ENCODE results near the gene CHD9NB.
"Not testable (repeated sequence)": the region's sequence is repeated elsewhere in the genome, so short reads cannot be mapped to it uniquely, and the experiment has no call there.

CHD9NB gene

DNA sequence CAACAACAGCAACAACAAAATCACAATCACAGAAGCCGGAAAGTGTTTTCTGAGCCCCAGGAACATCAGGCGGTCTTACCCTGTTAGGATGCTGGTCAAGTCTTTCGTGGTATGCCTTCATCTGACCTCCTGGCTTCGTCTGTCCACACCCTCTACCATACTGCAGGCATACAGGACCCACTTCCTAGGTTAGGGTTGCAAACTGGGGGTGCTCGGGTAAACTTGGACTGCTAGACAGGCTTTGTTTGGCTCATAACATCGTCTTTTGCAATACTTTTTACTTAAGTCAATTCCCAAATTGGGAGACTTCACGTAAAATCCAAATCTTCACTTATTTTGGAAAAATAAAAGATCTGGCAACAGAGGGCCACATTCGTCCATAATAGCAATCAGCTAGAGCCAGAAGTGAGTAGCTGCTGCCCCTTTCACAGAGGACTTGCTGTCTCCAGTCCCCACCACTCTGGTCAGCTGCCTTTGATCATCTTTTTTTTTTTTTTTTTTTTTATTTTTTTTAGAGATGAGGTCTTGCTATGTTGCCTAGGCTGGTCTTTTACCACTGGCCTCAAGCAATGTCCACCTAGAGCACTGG is 32.1 kb upstream of the CHD9NB start:
- H3K27ac ChIP-seq = peak overlapping the region; percentile 94
- no peak for DNase-seq (ENCODE audit: low read depth, low spot score)

DNA sequence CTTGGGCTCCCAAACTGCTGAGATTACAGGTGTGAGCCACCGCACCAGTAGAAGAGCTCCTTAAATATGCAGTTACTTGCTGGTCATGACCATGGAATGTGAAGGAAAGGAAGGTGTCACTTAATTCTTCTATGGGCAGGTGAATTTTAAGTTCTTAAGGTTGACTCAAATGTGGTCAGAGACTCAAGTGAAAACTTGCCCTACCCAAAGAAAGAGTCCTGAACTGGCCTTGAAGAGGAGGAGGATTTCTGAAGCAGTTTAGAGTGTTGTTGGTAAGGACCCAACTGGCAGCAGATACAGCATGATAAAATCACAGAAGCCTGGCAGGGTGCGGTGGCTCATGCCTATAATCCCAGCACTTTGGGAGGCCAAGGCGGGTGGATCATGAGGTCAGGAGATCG is 31.4 kb upstream of the CHD9NB start:
- peak overlapping the region; percentile 94 for H3K27ac ChIP-seq
- DNase-seq (ENCODE audit: low read depth, low spot score) = peak; percentile 92

DNA sequence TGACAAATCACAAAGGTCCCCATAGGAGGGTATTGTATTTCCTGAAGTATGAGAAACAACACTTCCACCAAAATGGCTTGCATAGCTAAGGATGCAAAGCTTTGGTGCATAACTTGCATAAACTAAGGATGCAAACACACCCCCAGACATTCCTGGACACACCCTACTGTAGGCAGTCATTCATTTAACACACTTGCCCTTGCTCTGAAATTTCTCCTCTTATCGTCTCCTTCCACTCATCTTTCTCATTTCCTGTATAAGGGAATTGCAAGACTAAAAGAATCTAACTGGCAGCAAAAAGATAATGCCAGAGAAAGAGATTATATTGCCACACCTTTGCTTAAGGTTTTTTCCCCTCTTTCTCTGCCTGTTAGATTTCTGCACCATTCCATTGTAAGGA is 30.4 kb upstream of the CHD9NB start:
- DNase-seq (ENCODE audit: low read depth, low spot score) = no peak
- H3K27ac ChIP-seq = peak overlapping the region; percentile 94

DNA sequence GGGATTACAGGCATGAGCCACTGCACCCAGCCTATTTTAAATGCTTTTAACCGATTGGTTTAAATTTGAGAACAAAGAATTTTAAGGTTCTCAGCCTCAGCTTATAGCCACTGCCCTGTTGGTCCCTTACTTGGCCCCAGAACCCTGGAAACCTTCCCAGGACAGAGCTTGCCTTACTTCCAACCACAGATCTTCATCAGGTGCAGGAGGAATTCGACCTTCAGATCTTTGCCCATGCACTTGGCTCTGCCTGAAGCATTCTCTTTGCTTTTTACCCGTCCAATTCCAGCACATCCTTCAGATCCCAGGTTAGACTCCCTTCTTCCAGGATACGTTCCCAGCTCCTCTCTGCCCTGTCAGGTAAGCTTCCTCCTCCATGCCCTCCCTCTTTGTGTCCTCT is 29.8 kb upstream of the CHD9NB start:
- no peak for DNase-seq (ENCODE audit: low read depth, low spot score)
- peak overlapping the region; percentile 94 for H3K27ac ChIP-seq

DNA sequence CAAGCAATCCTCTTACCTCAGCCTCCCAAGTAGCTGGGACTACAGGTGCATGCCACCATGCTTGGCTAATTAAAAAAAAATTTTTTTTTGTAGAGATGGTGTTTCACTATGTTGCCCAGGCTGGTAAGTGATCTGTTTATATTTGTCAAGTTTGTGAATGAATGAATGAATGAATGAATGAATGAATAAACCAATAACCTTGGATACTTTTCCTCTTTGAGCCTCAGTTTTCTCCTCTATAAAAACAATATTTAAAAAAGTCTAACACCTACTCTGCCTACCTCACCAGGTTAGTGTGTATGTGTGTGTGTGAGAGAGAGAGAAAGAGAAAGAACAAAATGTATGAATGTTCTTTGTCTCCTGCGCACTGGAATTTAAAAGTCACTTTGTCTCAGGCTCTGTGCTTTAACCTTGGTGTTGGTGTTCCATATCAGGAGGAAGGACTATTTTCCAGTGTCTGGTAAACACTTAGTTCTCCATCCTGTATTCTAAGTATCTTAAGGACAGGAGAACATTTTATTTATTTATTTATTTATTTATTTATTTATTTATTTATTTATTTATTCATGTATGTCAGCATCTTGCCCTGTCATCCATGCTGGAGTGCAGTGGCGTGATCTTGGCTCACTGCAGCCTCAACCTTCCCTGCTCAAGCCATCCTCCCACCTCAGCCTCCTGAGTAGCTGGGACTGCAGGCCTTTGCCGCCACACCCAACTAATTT is 29.1 kb upstream of the CHD9NB start:
- no peak for DNase-seq (ENCODE audit: low read depth, low spot score)
- H3K27ac ChIP-seq = peak overlapping the region; percentile 94

DNA sequence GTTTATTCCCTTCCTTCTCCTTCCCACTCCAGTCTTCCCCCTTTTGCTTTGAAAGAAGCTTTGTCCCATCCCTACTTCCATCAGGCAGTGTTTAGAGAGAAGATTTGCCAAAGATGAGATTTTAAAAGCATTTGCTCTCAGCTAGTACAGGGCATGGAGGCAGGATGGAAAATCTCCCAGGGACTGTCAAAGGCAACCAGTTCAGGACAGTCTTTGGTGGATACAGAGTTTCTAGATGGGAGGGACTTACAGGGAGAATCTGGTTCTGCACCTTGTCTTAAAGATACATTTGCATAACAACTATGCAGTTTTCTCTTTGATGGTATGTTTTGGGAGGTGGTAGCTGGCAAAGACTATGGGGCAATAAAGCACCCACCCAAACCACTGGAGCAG is 28.3 kb upstream of the CHD9NB start:
- no peak for DNase-seq (ENCODE audit: low read depth, low spot score)
- peak overlapping the region; percentile 94 for H3K27ac ChIP-seq

DNA sequence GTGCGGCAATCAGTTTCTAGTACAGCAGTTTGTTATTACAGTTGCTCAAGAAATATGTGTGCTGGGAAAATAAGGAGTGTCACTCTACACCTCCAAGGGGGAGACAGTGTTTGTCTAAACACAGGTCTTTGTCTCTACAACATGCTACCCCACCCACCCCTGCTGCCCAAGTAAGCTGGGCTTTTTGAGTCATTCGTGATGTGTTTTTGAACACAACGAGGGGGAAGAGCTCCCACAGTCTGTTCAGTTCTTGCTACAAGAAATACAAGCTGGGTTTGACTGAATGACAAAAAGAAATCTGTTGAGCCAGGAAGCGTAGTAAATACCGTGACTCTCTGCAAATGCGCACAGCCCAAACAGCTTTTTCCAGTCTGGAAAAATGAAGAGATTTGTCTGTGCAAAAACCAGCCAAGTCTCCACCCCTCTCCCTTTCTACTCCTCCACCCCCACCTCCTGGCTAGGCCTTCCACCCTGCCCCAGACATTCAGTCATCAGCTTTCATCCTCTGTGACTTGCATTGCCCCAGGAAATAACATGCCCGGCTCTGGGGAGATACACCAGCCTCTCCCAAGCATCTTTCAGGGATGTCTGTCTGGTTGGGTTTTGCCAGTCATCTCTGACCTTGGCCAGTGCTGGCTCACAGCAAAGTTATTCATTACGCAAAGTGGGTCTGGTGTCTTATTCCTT is 27.8 kb upstream of the CHD9NB start:
- H3K27ac ChIP-seq = peak overlapping the region; percentile 94
- DNase-seq (ENCODE audit: low read depth, low spot score) = peak; percentile 76

DNA sequence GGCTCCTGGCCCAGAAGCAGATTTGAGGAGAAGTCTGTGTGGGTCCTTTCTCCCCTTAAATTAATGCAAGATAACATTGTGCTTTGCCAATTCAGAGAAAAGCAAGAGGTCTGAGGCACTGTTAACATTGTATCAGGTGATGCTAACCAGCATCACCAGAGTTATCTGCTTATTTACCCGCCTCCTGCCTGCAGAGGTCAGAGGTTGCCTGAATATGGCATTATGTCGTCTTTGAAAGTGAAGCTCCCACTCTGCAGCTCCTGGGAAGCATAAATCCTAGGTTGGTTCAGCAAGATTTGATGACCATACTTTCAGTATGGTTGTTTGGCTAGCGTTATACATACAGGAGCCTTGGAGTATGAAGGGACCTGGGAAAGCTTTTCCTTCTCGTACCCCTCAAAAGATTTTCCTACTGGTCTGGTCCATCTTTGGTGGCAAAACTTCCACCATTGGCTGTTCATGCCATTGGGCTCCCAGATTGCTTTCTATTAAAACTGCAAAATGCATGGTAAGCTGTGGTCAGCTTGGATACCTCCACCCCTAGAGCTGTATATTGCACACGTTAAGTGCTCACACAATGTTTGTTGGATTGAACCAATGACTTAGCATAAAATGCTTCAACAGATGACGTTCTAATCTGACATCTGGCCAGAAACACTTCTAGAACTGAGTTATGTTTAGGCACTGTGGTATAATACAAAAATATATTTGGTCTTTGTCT is 26.2 kb upstream of the CHD9NB start:
- H3K27ac ChIP-seq = peak overlapping the region; percentile 94
- DNase-seq (ENCODE audit: low read depth, low spot score) = no peak

DNA sequence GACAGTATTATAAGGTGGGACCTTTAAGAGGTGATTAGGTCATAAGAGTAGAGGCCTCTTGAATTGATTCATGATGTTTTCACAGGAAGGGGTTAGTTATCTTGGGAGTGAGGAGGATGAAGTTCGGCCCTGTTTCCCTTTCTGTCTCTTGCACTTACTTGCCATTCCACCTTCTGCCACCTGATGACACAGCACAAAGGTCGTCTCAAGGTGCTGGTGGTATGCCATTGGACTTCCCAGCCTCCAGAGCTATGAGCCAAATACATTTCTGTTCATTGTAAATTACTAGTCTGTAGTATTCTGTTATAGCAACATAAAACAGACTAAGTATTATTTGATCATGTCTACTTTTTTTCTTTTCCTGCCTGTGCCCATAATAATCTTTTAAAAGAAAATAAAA is 25.6 kb upstream of the CHD9NB start:
- H3K27ac ChIP-seq = no peak overlapping the region
- no peak for DNase-seq (ENCODE audit: low read depth, low spot score)

DNA sequence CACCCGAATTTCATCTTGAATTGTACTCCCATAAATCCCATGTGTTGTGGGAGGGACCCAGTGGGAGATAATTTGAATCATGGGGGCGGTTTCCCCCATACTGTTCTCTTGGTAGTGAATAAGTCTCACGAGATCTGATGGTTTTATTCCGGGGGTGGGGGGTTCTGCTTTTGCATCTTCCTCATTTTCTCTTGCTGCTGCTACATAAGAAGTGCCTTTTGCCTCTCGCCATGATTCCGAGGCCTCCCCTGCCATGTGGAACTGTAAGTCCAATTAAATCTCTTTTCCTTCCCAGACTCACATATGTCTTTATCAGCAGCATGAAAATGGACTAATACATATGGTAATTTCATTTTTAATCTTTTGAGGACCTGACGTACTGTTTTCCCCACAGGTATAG is 22.8 kb upstream of the CHD9NB start:
- H3K27ac ChIP-seq; DNase-seq (ENCODE audit: low read depth, low spot score): not testable (repeated sequence)

DNA sequence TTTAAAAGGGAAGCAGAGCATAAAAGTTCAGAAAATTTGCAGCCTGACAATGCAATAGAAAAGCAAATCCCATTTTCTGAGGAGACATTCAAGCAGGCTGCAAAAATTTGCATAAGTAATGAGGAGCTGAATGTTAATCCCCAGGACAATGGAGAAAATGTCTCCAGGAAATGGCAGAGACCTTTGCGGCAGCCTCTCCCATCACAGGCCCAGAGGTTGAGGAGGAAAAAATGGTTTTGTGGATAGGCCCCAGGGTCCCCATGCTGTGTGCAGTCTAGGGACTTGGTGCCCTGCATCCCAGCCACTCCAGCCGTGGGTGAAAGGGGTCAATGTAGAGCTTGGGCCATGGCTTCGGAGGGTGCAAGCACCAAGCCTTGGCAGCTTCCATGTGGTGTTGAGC is 21.6 kb upstream of the CHD9NB start:
- DNase-seq (ENCODE audit: low read depth, low spot score); H3K27ac ChIP-seq: not testable (repeated sequence)

DNA sequence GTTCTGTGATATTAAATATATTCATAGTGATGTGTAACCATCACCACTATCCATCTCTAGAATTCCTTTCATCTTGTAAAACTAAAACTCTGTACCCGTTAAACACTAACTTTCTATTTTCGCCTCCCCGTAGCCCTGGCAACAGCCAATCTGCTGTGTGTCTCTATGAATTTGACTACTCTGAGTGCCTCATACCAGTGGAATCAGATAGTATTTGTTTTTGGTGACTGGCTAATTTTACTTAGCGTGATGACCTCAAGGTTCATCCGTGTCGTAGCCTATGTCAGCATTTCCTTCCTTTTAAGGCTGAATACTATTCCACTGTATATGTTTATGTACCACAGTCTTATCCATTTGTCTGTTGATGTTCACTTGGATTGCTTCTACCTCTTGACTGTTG is 20.3 kb upstream of the CHD9NB start:
- no peak for DNase-seq (ENCODE audit: low read depth, low spot score)
- no peak overlapping the region for H3K27ac ChIP-seq

DNA sequence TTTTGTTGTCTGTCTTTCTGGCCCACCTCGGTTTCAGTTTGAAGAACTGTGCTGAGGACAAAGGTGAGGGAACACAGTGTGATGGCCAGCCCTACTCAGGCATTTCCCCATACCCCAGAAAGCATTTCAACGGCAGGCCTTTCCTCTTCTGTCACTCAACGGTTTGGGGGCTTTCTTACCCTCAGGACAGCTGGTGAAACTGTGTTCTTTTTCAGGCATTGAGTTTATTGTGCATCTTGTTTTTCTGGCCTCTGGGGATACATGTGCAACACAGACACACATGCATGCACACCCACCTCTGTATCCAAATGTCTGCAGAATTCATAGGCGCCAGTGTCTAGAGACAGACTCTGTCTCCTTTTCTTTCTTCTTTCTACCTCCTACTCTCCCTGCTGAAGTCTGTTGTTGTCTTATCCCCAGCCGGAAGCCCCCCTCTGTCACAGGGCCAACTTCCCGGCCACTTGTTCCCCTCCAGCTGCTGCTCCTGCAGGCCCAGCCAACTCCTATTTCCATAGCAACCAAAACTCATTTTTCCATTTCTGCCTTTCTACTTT is 19.1 kb upstream of the CHD9NB start:
- DNase-seq (ENCODE audit: low read depth, low spot score) = no peak
- H3K27ac ChIP-seq = no peak overlapping the region

DNA sequence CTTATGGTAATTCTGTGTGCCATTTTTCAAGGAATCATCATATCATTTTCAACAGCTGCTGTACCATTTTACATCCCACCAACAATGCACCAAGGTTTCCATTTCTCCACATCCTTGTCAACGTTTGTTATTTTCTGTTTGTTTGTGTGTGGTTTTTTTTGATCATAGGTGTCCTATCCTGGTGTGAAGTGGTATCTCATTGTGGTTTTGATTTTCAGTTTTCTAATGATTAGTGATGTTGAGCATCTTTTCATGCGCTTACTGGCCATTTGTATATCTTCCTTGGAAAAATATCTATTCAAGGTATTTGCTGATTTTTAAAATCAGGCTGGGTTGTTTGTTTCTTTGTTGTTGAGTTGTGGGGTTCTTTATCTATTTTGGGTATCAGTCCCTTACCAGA is 17.1 kb upstream of the CHD9NB start:
- no peak overlapping the region for H3K27ac ChIP-seq
- no peak for DNase-seq (ENCODE audit: low read depth, low spot score)

DNA sequence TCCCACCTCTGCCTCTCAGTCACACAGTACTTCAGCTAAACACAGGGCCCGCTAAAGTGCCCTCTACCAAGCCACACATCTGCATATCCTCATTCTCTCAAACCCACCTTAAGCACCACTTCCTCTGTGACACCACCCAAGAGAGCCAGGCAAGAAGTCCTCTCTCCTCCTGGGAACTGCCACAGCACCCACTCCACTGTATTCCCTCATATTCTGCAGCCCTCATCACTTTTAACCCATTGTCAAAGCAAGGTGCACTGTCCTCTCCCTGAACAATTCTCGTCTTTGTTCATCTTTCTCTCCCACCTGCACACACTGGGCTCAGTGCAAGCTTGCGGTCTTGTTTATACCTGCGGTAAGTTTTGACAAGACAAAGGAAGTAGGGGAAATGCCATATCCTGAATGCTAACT is 15.7 kb upstream of the CHD9NB start:
- no peak overlapping the region for H3K27ac ChIP-seq

DNA sequence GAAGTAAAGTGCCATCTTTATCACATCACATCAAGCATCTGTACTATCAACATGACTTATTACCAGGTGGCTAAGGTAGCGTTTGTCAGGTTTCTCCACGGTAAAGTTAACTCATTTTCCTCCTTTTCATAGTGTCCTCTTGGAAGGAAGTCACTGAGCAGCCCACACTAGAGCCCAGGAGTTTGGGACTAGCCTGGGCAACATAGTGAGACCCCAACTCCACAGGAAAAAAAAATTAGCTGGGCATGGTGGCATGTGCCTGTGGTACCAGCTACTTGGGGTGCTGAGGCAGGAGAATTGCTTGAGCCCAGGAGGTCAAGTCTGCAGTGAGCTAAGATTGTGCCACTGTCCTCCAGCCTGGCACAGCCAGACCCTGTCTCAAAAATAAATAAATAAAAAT is 15.0 kb upstream of the CHD9NB start:
- no peak for DNase-seq (ENCODE audit: low read depth, low spot score)
- no peak overlapping the region for H3K27ac ChIP-seq

More for the DNA sequence above, 15.7 kb upstream of the CHD9NB start:
- no peak for DNase-seq (ENCODE audit: low read depth, low spot score)

DNA sequence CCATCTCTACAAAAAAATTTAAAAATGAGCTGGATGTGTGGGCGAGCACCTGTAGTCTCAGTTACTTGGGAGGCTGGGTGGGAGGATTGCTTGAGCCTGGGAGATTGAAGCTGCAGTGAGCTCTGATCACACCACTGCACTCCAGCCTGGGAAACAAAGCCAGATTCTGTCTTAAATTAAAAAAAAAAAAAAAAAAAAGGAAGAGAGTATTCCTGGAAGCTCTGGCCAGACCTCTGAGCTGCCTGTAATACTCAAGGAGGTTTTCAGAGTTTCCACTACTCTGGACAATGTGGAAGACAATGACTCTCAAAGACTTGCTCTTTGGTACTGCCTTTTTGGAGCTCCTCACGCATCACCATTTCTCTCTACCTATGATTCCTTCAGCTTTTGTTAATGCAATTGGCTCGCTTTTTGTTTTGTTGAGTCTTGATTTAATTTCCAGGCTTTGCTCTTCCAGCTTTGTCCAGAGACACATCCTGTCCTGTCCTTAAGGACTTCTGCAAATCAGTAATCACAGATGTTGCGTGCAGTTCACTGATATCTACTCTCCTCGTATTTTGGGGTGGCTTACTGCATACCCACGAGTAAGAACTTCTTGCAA is 12.9 kb upstream of the CHD9NB start:
- no peak overlapping the region for H3K27ac ChIP-seq
- no peak for DNase-seq (ENCODE audit: low read depth, low spot score)

DNA sequence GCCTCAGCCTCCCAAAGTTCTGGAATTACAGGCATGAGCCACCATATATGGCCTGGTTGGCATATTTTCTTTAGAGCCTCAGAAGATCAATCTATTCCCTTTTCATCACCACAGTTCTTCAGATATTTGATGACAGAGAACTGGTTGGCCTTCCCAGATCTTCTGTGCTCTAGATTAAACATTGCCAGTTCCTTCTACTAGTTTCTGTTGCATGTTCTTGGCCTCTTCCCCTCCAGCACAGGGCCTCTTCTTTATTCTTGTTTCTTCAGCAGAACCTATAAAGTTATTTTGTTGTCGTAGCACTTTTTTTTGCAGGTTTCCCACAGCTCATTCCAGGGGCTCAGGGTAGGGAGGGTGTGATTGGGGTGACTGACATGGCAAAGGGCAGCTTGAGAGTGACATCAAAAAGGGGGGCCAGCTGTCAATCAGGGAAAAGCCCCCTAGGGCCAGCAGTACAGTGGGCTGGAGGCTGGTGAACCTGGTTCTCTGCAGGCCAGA is 11.4 kb upstream of the CHD9NB start:
- H3K27ac ChIP-seq = no peak overlapping the region

DNA sequence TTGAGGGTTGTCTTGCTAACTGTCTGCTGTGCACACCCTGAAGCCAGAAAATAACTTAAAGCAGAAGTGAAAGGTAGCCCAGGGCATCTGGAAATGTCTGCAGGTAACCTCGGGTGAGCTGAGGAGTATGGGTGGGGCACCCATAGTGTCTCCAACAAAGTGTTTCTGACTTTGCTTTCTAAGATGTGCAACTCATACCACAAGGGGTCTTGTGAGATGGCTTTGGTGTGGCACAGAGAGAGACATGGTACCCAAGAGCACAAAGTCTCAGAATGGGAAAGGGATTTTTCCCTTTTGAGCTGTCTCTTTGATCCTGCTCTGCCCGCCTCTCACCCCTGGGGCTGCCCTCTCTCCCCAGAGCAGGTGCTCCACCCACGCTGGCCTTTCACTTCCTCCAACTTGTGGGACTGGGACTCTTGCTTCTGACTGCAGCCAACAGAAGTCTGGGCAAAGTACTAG is 9.0 kb upstream of the CHD9NB start:
- DNase-seq (ENCODE audit: low read depth, low spot score) = no peak
- H3K27ac ChIP-seq = no peak overlapping the region

More for the DNA sequence above, 11.4 kb upstream of the CHD9NB start:
- DNase-seq (ENCODE audit: low read depth, low spot score) = no peak

DNA sequence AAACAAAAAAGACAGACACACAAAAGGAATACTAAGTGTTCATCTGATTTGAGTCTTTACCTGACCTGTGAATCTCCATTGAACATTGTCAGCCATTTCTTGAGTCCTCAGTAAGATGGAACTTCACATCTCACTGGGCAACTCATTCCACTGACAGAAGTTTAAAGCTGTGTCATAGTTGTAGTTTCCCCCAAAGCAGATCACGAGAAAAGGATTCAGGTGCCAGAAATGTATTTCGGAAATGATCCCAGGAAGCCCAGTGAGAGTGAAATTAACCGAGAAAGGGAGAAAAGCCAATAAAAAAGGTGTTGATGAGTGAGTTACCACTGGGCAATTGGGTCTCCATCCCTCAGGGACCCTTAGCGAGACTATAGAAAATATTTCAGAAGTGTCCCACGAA is 8.6 kb upstream of the CHD9NB start:
- no peak for DNase-seq (ENCODE audit: low read depth, low spot score)
- no peak overlapping the region for H3K27ac ChIP-seq

Measured in epithelial cell of prostate (primary cell).